Suprapubic skin (tissue), 4 donors: ENCODE data around the gene SWT1.

ENCODE experiments used
- EP300 ChIP-seq: sonication (generic); formaldehyde crosslinking; IDR thresholded peaks from one replicate; pipeline ENCODE4 v1.6.1; 2017; ENCODE audit warnings: antibody characterized with exemption
- POLR2A ChIP-seq, 2 donors: fragments of 450-650 bp; IDR thresholded peaks; one replicate each; pipeline ENCODE4 v1.6.1; 2017; ENCODE audit warnings: antibody characterized with exemption in 2 of 2, mild to moderate bottlenecking in 2 of 2, moderate library complexity in 2 of 2
- POLR2AphosphoS5 ChIP-seq, 3 donors: sonication (generic); formaldehyde crosslinking; IDR thresholded peaks; one replicate each; pipeline ENCODE4 v1.6.1; 2017; ENCODE audit warnings: antibody characterized with exemption in 3 of 3
- TF ChIP-seq, protein P1 (sequence below), 2 donors: fragments of 200-600 bp in 1 of 2; fragments of 450-650 bp in 1 of 2; sonication (generic) in 1 of 2; IDR thresholded peaks; one replicate each; pipeline ENCODE4 v1.5.1; 2016 to 2019; ENCODE audit warnings: antibody characterized with exemption in 2 of 2, mild to moderate bottlenecking in 1 of 2, moderate library complexity in 1 of 2

GRCh38 chr1:185170291-185170848 is 13.4 kb downstream of the SWT1 start:
- TF ChIP-seq, protein P1, sequence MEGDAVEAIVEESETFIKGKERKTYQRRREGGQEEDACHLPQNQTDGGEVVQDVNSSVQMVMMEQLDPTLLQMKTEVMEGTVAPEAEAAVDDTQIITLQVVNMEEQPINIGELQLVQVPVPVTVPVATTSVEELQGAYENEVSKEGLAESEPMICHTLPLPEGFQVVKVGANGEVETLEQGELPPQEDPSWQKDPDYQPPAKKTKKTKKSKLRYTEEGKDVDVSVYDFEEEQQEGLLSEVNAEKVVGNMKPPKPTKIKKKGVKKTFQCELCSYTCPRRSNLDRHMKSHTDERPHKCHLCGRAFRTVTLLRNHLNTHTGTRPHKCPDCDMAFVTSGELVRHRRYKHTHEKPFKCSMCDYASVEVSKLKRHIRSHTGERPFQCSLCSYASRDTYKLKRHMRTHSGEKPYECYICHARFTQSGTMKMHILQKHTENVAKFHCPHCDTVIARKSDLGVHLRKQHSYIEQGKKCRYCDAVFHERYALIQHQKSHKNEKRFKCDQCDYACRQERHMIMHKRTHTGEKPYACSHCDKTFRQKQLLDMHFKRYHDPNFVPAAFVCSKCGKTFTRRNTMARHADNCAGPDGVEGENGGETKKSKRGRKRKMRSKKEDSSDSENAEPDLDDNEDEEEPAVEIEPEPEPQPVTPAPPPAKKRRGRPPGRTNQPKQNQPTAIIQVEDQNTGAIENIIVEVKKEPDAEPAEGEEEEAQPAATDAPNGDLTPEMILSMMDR (IDR thresholded peaks at IDR 0.05), result peak in 1 of 2 donors; percentile 44
- TF ChIP-seq POLR2A (IDR thresholded peaks at IDR 0.05) (no peak), EP300 (no peak), POLR2AphosphoS5 (IDR thresholded peaks at IDR 0.05) (no peak)
